Measurements from ENCODE around the gene BARHL1.

The BARHL1 gene

GRCh38 chr9:132637351-132637750, 54.9 kb downstream of the BARHL1 start:
- no peak for DNase-seq (ENCODE audit: low read depth in 1 of 2, low spot score in 1 of 2)
- no peak for TF ChIP-seq JUND (IDR thresholded peaks at IDR 0.05; ENCODE audit: low read depth)
- in situ Hi-C loops (cut with HindIII; ENCODE audit: low pct_unique_long_range_greater_than_20kb, low sequenced_read_pairs): no loop called here

GRCh38 chr9:132637801-132638200, 55.4 kb downstream of the BARHL1 start:
- DNase-seq (ENCODE audit: low read depth in 1 of 2, low spot score in 1 of 2): no peak
- TF ChIP-seq JUND (IDR thresholded peaks at IDR 0.05; ENCODE audit: low read depth): no peak
- in situ Hi-C loops (cut with HindIII; ENCODE audit: low pct_unique_long_range_greater_than_20kb, low sequenced_read_pairs): no loop called here

DNA sequence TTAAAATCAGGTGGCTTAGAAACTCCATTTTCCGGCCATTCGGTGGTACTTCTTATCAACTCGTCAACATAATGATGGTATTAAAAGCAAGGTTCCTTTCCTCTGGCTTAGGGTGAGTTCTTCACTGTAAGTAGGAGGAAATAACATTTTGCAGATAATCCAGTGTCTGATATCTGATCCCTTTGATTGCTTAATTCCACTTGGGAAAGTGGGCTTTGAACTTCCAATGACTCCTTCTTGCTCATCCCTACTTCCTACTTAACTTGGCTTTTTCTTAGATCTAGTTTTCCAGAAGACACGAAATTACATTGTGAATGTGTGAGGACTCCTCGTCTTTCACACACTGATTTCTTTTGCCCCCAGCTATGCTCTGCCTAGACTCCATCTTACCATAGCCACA, 55.8 kb downstream of the BARHL1 start:
- in situ Hi-C loops (cut with HindIII; ENCODE audit: low pct_unique_long_range_greater_than_20kb, low sequenced_read_pairs): no loop called here
- no peak for DNase-seq (ENCODE audit: low read depth in 1 of 2, low spot score in 1 of 2)
- no peak for TF ChIP-seq JUND (IDR thresholded peaks at IDR 0.05; ENCODE audit: low read depth)

DNA sequence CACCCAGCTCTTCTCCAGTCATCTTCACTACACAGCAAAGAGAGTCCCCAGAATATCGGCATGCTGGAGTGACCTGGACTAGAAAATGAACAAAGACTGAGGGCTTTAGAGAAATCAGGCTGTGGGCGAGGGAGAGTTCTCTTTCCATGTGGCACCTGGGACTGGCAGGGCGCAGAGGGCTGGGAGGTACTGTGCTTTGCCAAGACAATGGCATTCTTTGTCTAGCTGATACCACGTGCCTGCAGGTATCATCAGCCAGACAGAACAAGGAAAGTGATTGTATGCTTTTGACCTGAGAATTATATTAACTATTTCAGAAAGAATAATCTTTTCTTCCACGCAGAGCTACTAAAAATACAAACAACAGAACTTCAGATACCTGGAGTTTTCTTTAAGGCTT, 56.9 kb downstream of the BARHL1 start:
- no peak for TF ChIP-seq JUND (IDR thresholded peaks at IDR 0.05; ENCODE audit: low read depth)
- DNase-seq (ENCODE audit: low read depth in 1 of 2, low spot score in 1 of 2): no peak
- in situ Hi-C loops (cut with HindIII; ENCODE audit: low pct_unique_long_range_greater_than_20kb, low sequenced_read_pairs): no loop called here

Data from T47D (cell line).